ENCODE data around the gene UCP2. TPM values are rescaled to one million over a fixed set of nuclear protein-coding genes. Genes with fewer than 3 reads are reported as not detected.
"Not testable (repeated sequence)": the region's sequence is repeated elsewhere in the genome, so short reads cannot be mapped to it uniquely, and the experiment has no call there.

Gene UCP2
- total and polyA plus RNA-seq, 7 donors, result 11.8 to 99.5 (median 74.5) TPM

GRCh38 chr11:73942010-73942409 lies 40.6 kb downstream of the UCP2 start:
- H3K27me3 ChIP-seq (ENCODE audit: insufficient read depth in 3 of 3, low read length in 2 of 3), result no peaks in the 10 kb centered on the region
- intact Hi-C loops (cut with DNase I), result no loop called here
- H3K4me1 ChIP-seq, result no peaks in the 10 kb centered on the region
- DNase-seq, result no peak
- no peak for TF ChIP-seq CTCF (IDR thresholded peaks at IDR 0.05)
- no peak overlapping the region for H3K27ac ChIP-seq
- no peak overlapping the region for H3K4me3 ChIP-seq
- ATAC-seq, result no peak
- 68 to 84% (median 80%) methylated on average over 1 of the region's 1 CpG for WGBS, 3 donors
- H3K36me3 ChIP-seq (ENCODE audit: insufficient read depth in 1 of 2, low read depth in 1 of 2), result no peaks in the 10 kb centered on the region
- H3K9me3 ChIP-seq, result no peaks in the 10 kb centered on the region

GRCh38 chr11:73940801-73941570 lies 41.7 kb downstream of the UCP2 start:
- H3K27me3 ChIP-seq (ENCODE audit: insufficient read depth in 3 of 3, low read length in 2 of 3), result no peaks in the 10 kb centered on the region
- no peak for TF ChIP-seq CTCF (IDR thresholded peaks at IDR 0.05)
- ATAC-seq (no peak), DNase-seq (no peak)
- H3K27ac ChIP-seq, result no peak overlapping the region
- no peaks in the 10 kb centered on the region for H3K4me1 ChIP-seq
- no peak overlapping the region for H3K4me3 ChIP-seq
- no peaks in the 10 kb centered on the region for H3K9me3 ChIP-seq
- intact Hi-C loops (cut with DNase I), result no loop called here
- 93% methylated on average over 9 of the region's 9 CpGs for WGBS, 3 donors
- H3K36me3 ChIP-seq (ENCODE audit: insufficient read depth in 1 of 2, low read depth in 1 of 2), result no peaks in the 10 kb centered on the region

GRCh38 chr11:73939096-73939495 lies 43.5 kb downstream of the UCP2 start:
- Histone ChIP-seq H3K27ac (no peak overlapping the region), H3K27me3 (ENCODE audit: insufficient read depth in 3 of 3, low read length in 2 of 3) (no peaks in the 10 kb centered on the region), H3K4me3 (no peak overlapping the region), H3K4me1 (no peaks in the 10 kb centered on the region), H3K9me3 (no peaks in the 10 kb centered on the region), H3K36me3 (ENCODE audit: insufficient read depth in 1 of 2, low read depth in 1 of 2) (peaks cover 0 to 3% of the 10 kb centered on the region in 2 donors)
- 60 to 67% (median 65%) methylated on average over 4 of the region's 4 CpGs for WGBS, 3 donors
- DNase-seq (no peak), ATAC-seq (no peak)
- intact Hi-C loops (cut with DNase I), result no loop called here
- no peak for TF ChIP-seq CTCF (IDR thresholded peaks at IDR 0.05)

GRCh38 chr11:73936047-73936446 lies 46.6 kb downstream of the UCP2 start:
- H3K4me3 ChIP-seq; intact Hi-C loops (cut with DNase I); H3K9me3 ChIP-seq; H3K27ac ChIP-seq; H3K4me1 ChIP-seq; DNase-seq; ATAC-seq; H3K27me3 ChIP-seq (ENCODE audit: insufficient read depth in 3 of 3, low read length in 2 of 3): not testable (repeated sequence)
- peaks cover 0 to 31% of the 10 kb centered on the region in 2 donors for H3K36me3 ChIP-seq (ENCODE audit: insufficient read depth in 1 of 2, low read depth in 1 of 2)
- 95 to 99% (median 98%) methylated on average over 11 to 15 of the region's 25 CpGs for WGBS, 3 donors

GRCh38 chr11:73932781-73933180 lies 49.9 kb downstream of the UCP2 start:
- 90 to 92% (median 92%) methylated on average over 7 of the region's 7 CpGs for WGBS, 3 donors
- peaks cover under 1 to 64% of the 10 kb centered on the region in 2 donors for H3K36me3 ChIP-seq (ENCODE audit: insufficient read depth in 1 of 2, low read depth in 1 of 2)
- no peak for TF ChIP-seq CTCF (IDR thresholded peaks at IDR 0.05)
- H3K4me1 ChIP-seq, result no peaks in the 10 kb centered on the region
- no peaks in the 10 kb centered on the region for H3K9me3 ChIP-seq
- no peak for DNase-seq
- no peaks in the 10 kb centered on the region for H3K27me3 ChIP-seq (ENCODE audit: insufficient read depth in 3 of 3, low read length in 2 of 3)
- no peak overlapping the region for H3K4me3 ChIP-seq
- intact Hi-C loops (cut with DNase I), result no loop called here
- ATAC-seq, result no peak
- no peak overlapping the region for H3K27ac ChIP-seq
